GM18498 (cell line): ENCODE measurements around the gene ADGRV1.
"Not testable (repeated sequence)": the region's sequence is repeated elsewhere in the genome, so short reads cannot be mapped to it uniquely, and the experiment has no call there.

Source experiments
- ATAC-seq: cut with Tn5 transposase; IDR thresholded peaks from one replicate; pipeline ENCODE4 v1.9.1; 2021; ENCODE audit warnings: mild to moderate bottlenecking, moderate library complexity; ENCODE audit not compliant: unreplicated experiment

Gene ADGRV1

GRCh38 chr5:90967851-90968250 lies 409.3 kb downstream of the ADGRV1 start:
- ATAC-seq = no peak

DNA sequence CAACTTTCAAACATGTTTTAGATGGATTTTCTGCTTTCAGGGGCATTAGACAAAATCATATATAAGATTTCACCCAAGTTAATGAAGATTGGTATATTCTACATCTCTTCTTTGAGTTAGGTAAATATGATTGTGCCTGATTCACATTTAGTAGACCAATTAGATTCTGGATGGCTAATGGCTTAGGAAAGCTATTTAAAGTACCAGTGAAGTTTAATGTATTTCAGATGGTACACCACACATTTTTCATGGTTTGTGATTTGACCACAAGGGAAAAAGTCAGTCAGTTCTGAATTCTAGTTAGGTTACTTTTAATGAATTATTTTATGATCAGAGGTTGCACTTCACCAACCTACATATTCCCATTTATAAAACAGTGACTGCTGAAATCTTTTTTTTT lies 409.7 kb downstream of the ADGRV1 start:
- no peak for ATAC-seq

DNA sequence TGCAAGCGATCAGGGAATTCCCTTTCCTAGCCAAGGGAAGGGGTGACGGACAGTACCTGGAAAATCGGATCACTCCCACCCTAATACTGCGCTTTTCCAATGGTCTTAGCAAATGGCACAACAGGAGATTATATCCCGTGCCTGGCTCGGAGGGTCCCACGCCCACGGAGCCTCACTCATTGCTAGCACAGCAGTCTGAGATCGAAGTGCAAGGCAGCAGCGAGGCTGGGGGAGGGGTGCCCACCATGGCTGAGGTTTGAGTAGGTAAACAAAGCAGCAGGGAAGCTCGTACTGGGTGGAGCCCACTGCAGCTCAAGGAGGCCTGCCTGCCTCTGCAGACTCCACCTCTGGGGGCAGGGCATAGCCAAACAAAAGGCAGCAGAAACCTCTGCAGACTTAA lies 411.3 kb downstream of the ADGRV1 start:
- ATAC-seq = not testable (repeated sequence)

DNA sequence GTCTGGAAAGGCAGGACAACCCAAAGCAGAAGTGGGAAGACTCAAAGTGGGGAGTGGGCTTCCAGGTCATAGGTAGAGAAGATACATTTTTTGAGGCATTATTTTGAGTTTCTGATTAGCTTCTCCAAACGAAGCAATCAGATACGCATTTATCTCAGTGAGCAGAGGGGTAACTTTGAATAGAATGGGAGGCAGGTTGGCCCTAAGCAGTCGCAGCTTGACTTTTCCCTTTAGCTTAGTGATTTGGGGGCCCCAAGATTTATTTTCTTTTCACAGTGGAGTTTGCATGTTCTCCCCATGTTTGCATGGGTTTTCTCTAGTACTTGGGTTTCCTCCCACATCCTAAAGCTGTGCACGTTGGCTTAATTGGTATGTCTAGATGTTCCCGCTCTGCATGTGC lies 422.6 kb downstream of the ADGRV1 start:
- no peak for ATAC-seq

DNA sequence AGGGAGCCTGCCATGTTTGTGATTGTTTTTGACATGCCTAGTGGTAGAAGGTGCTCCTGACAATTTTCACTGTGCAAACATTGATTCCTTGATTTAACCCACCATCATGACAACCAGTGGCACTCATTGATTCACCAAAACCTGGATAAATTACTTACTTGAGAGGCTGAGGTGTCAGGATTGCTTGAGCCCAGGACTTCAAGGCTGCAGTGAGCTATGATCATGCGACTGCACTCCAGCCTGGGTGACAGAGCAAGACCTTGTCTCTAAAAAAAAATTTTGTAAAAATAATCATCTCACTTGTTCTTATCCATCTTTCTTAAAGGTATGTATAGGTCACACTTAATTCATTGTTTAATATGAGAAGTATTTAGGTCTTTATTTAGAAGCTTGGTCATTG lies 423.2 kb downstream of the ADGRV1 start:
- ATAC-seq = no peak

DNA sequence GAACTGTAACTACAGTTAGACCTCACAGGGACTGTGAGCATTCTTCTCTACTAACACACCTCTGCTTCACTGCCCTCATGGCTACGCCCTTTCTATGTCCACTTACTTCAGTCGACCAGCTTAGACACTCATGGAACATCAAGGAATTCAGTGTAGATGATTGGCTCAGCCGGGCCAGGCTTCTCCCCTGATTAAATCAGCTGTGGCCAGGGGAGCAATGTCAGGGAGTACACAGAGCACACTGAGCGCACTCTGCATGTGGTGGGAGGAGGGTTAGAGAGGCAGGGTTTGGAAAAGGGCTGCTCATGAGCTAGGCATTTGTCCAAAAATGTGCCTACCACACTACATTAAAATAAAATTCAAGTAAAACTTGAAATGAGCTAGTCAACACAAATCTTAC lies 424.0 kb downstream of the ADGRV1 start:
- ATAC-seq = no peak

GRCh38 chr5:90983148-90983547 lies 424.6 kb downstream of the ADGRV1 start:
- ATAC-seq = no peak

DNA sequence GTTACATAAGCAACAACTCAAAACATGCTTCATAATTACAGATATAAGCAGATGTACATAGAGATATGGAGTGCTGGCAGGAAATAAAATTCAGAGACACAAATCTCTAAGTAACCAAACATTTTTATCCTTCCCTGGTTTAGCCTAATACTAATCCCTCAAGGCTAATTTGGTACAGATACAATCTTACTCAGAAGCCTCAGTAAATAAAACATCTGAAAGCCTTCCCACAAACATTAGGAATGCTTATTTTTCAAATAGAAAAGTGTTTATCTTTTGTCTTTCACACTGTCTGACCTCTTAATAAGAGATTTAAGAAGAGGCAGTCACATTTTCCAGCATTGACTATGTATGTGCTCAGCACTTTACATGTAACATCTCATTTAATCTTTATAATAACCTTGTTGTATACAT lies 425.1 kb downstream of the ADGRV1 start:
- ATAC-seq = no peak

GRCh38 chr5:90985341-90985740 lies 426.7 kb downstream of the ADGRV1 start:
- ATAC-seq = no peak

GRCh38 chr5:90987726-90988125 lies 429.1 kb downstream of the ADGRV1 start:
- no peak for ATAC-seq

DNA sequence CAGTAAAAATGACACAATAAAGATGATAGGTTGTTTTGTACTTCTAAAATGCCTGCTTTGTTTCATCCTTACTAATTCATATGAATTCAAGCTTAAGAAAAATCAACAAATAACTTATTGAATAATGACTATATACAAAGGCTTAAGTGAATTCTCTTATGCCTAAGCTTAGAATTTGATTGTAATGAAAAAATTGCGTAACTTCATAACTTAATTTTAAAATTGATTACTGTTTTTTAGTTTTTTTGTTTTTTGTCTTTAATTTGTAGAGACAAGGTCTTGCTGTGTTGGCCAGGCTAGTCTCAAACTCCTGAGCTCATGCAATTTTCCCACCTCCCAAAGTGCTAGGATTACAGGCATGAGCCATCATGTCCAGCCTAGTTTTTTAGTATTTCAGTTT lies 432.6 kb downstream of the ADGRV1 start:
- no peak for ATAC-seq

GRCh38 chr5:90994796-90995195 lies 436.2 kb downstream of the ADGRV1 start:
- no peak for ATAC-seq

DNA sequence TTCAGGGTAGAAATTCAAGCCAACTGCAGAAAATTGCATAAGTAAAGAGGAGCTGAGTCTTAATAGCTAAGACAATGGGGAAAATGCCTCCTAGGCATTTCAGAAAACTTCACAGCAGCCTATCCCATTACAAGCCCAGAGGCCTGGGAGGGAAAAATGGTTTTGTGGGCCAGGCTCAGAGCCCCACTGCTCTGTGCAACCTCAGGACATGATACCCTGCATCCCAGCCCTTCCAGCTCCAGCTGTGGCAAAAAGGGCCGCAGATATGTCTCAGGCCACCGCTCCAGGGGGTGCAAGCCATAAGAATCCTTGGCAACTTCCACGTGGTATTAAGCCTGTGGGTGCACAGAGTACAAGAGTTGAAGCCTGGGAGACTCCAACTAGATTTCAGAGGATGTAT lies 437.5 kb downstream of the ADGRV1 start:
- no peak for ATAC-seq

DNA sequence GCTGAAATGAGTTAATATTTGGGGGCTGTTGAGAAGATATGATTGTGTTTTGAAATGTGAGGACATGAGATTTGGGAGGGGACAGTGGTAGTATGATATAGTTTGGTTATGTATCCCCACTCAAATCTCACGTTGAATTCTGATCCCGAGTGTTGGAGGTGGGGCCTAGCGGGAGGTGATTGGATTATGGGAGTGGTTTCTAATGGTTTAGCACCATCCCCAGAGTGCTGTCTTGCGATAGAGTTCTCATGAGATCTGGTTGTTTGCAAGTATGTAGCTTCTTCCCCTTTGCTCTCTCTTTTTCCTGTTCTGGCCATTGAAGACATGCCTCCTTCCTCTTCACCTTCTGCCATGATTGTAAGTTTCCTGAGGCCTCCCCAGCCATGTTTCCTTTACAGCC lies 438.5 kb downstream of the ADGRV1 start:
- no peak for ATAC-seq

- no peak for ATAC-seq
These were observed 442.1 kb downstream of the ADGRV1 start for GRCh38 chr5:91000743-91001142.

DNA sequence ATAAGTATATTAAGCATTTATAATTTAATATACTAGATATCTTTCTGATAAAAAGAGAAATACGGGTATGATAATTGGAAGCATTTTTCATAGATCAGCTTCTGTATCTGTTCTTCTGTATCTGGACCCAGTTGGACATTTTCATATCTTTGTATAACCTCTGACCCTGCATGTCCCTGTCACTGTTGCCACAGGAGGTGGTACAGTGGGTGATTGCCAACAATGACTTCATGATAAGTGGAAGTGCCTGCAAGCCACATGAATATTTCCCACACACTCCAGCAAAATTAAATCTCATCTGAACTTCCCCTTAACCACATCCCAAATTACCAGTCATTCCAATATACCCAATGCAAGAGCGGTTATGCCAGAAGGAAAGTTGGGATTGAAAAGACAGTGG lies 448.1 kb downstream of the ADGRV1 start:
- no peak for ATAC-seq

DNA sequence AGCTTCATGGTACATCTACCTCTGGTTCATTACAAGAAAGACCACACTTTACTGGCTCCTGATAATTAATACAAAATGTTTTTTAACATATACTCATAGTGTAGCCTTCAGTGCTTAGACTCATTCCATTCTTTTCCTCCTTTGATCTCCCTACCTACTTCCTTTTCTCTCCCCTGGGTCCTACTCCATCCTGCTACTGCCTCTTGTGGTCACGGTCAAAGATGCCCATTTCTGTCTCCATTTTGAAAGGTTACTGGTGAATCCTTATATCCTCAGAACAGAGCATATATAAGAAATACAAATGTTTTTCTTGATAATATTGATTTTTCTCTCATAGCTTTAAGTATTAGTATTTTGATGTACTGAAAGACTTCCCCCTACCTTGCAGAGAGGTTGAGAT lies 448.7 kb downstream of the ADGRV1 start:
- ATAC-seq = no peak

DNA sequence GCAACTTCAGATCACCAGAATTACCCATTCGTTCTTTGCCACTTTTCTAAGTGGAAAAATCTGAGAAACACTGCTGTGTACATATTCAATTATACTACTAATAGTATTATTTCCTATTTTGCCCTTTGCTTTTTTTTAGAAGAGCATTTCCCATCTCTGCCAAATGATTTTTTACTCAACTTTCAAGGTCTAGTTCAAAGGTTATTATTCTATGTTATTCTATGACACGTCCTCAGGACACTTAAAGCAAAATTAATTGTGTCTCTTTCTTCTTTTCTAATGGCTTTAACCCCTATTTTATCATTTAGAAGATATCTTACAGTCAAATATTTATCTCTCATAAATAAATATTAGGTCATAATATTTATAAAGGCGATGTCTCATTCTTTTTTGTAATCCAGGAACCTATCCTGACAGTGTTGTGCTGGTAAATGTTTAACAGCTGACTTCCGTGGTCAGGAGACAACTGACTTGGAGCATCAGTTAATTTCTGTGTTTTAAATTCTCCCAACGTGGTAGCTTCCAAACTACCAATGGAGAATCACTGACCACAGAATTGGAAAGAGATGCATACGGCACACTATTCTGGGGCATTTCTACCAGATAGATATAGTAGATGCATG lies 449.3 kb downstream of the ADGRV1 start:
- ATAC-seq = no peak

- no peak for ATAC-seq
These were observed 451.5 kb downstream of the ADGRV1 start for GRCh38 chr5:91010090-91010489.

- no peak for ATAC-seq
These were observed 452.4 kb downstream of the ADGRV1 start for GRCh38 chr5:91011029-91011428.

DNA sequence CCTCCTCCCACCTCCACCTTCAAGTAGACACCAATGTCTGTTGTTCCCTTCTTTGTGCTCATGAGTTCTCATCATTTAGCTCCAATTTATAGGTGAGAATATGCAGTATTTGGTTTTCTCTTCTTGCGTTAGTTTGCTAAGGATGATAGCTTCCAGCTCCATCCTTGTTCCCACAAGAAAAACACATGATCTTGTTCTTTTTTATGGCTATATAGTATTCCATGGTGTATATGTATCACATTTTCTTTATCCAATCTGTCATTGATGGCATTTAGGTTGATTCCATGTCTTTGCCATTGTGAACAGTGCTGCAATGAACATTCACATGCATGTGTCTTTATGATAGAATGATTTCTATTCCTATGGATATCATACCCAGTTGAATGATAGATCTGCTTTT lies 454.3 kb downstream of the ADGRV1 start:
- not testable (repeated sequence) for ATAC-seq

GRCh38 chr5:91016322-91016721 lies 457.7 kb downstream of the ADGRV1 start:
- no peak for ATAC-seq

- ATAC-seq = no peak
These were observed 458.5 kb downstream of the ADGRV1 start for GRCh38 chr5:91016954-91017700.
